Suppressor macrophage treated with lipopolysaccharide for 4 hours (primary cell): ENCODE results near the gene PCBP2.
"Not testable (repeated sequence)": the region's sequence is repeated elsewhere in the genome, so short reads cannot be mapped to it uniquely, and the experiment has no call there.

Experiments used
- DNase-seq: peaks from one replicate; pipeline ENCODE4 v3.0.0-alpha.2; 2020

The PCBP2 gene

DNA sequence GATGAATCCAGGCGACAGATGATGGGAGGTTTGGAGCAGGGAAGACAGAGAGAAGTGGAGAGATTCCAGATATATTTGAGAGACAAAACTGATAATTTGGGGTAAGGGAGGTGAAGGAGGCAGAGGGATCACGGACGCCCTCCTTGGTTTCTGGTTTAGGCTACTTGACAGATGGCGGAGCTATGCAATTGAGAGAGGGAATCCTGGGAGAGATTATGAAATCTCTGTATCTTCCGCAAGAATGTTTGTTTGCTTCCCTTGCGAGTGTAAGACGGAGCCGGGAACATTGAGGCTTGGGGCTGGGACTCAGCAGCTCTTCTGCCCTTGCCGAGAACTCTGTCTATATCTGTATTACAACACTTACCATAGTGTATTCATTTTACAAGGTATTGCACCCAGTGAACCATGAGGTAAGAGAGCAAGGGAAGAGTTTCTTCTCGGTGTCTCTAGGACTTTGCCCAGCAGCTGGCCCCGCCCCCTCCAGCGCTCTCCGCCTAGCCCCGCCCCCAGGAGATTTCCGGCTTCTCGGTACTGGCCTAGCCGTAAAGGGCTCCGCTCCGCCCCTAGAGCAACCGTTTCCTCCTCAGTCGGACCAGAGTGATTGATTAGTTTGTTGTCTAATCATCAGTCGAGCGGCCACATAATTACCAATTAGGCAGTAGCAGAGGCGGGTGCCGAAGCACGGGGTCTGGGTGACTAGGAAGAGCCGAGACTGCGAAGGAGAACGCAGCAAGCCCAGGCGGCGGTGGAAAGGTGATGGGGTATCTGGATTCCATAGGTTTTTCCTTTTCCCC is 10.7 kb upstream of the PCBP2 start, which contains the start of gene PRR13:
PRR13 (plus strand) TSS at position 695 of the 794 bp plus-strand sequence. CDS start 981 bp downstream, outside the sequence.
- peak; percentile 100 for DNase-seq

DNA sequence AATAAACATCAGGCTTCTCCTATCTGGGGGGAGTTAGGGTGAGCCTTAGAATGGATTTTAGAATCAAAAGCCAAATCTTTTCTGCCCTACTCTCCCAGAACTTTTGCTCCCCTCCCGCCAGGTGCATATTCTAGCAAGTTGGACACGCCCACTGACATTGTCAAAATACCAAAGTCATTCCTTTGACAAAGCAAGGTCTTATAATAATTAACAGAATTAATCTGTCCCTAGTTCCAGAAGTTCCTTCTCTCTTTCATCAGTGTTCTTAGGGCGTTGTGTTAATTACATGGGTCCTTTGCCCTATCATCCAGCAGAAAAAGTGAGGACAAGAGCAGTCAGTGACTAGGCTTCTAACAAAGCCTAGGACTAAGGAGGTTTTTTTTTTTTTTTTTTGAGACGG is 7.9 kb upstream of the PCBP2 start:
- no peak for DNase-seq

GRCh38 chr12:53444593-53445325 is 7.1 kb upstream of the PCBP2 start:
- DNase-seq, result not testable (repeated sequence)

GRCh38 chr12:53450936-53451335 is 966 bp upstream of the PCBP2 start:
- no peak for DNase-seq

GRCh38 chr12:53452159-53453077 is 516 bp downstream of the PCBP2 start:
- peak; percentile 83 for DNase-seq

DNA sequence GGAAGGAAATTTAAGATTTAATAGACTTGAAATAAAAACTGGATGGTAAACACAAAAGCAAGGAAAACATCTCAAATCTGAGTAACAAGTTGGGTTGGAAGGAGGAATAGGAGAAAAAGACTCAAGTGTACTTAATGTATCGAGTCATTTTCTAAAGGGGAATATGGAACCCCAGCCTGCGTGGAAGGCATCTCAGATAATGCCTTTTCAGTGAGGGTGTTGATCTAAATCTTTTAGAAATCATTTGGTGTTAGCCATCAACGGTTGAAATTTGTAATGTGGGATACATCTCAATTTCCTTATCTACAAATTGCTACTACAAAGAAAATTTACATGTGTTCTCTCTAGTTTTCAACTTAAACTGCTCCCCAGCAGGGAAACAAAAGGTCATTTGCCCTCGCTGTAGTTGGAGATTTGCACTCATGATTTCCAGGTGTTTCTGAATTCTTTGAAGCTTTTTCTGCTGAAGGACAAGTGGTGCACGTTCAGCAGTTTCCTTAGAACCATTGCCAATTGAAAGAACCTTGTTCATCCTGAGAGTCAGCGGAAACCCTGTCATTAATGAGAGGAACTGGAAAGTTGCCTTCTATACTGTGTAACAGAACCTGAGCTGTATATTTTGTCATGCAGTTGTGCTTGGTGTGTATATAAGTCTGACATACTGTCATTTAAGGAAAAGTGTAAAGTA is 2.2 kb downstream of the PCBP2 start:
- DNase-seq, result no peak

DNA sequence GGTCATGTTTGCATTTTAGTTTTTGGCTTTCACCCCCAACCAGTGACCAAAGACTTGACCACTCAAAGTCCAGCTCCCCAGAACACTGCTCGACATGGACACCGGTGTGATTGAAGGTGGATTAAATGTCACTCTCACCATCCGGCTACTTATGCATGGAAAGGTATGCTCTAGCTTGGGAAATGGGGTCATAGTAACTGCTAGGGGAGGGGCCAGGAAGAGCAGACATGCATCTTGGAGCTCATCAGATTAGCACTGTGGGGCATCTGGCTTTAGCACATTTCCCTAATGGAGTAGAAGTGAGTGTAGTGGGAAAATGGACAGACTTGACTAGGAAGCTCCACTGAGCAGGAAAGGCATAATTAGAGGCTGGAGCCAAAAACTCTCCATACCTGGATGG is 2.8 kb downstream of the PCBP2 start:
- DNase-seq, result no peak

- DNase-seq, result no peak
Observed at GRCh38 chr12:53456654-53457366, 4.9 kb downstream of the PCBP2 start.

DNA sequence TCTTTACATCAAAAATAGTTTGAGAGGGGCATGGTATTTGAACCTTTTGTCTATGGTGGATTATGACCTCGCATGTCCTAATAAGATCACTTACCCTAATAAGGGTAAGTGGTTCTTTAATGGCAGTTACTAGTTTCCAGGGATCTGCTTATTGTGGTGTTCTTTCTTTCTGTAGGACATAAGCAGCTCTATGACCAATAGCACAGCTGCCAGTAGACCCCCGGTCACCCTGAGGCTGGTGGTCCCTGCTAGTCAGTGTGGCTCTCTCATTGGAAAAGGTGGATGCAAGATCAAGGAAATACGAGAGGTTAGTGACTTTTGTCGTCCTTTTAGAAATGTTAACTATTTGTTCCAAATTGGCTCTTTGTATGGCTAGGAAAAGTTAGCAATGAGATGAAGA is 7.2 kb downstream of the PCBP2 start:
- no peak for DNase-seq

- no peak for DNase-seq
Observed at GRCh38 chr12:53461059-53461458, 9.2 kb downstream of the PCBP2 start.

DNA sequence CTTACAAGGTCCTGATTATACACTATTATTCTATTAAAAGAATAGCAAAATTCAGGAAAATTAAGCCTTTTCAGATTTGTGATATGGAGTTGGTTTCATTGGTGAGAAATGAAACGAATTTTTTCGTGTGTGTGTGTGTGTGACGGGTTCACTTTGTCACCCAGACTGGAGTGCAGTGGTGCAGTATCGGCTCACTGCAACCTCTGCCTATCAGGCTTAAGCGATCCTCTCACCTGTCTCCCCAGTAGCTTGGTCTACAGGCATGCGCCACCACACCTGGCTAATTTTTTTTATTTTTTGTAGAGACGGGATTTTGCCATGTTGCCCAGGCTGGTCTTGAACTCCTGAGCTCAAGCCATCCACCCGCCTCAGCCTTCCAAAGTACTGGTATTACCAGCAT is 9.7 kb downstream of the PCBP2 start:
- DNase-seq, result no peak

DNA sequence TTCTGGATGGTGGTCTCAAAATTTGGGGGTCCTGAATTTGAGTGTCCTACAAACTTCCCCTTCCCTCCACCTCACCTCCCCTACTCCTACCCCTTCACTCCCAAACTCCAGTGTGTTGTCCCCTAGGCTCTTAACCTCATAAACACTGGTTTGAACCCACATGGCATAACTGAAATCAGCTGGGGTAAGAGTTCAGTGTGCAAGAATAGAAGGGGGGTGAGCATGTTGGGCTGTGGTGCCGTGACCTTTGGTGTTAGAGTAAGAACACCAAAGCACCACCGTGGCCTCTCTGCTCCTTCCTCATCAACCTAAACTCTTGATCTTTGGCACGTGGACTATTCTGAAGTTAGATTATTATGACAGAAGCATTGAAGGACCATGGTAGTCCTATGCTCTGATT is 11.0 kb downstream of the PCBP2 start:
- no peak for DNase-seq

GRCh38 chr12:53463802-53464560 is 12.1 kb downstream of the PCBP2 start:
- no peak for DNase-seq

DNA sequence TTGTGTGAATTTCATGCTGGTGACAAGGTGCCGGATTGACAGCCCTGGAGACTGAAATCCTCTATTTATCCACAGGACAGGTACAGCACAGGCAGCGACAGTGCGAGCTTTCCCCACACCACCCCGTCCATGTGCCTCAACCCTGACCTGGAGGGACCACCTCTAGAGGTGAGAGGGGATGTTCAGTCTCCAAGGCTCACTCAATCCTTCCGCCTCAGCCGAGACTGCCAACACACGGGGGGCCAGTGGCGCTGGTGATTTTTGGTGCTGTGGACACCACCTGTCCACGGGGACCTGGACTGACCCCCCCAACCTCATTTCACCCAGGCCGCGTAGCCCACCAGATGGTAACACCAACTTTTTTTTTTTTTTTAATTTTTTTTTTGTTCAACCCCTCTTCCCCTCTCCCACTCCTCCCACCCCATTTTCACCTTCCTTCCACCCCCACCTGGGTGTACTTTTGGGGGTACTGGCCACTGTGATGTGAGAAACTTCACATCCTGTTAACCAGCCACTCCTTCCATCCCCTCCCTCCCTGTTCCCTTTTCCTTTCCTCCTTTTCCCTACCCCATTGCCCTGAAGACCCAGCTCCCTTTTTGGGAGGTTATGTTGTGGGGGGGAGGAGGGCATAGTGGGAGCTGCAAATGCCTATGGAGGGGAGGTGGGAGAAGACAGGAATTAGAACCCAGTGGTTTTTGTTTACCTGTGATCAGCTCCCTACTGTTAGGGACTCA is 12.9 kb downstream of the PCBP2 start:
- no peak for DNase-seq

DNA sequence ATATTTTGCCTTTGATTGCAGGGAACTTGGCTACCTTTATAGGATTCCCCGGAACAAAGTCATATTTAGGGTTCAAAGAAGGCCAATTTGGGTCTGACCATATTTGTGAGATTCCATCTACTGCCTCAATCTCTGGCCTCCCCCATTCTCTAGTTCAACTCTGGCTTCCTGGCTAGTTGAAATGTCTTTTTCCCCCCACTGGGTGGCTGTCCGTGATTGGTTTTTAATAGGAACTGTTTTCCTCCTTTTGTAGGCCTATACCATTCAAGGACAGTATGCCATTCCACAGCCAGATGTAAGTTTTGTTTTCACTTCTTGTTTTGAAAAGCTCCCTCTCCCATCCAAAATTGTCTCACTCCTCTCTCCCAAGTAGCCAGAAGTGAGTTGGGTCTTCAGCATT is 13.8 kb downstream of the PCBP2 start:
- peak; percentile 34 for DNase-seq

GRCh38 chr12:53466640-53467039 is 14.7 kb downstream of the PCBP2 start:
- DNase-seq, result no peak

- no peak for DNase-seq
Observed at GRCh38 chr12:53467082-53467481, 15.2 kb downstream of the PCBP2 start.

GRCh38 chr12:53467880-53468279 is 16.0 kb downstream of the PCBP2 start:
- DNase-seq, result no peak

- no peak for DNase-seq
Observed at GRCh38 chr12:53468282-53468681, 16.4 kb downstream of the PCBP2 start.

DNA sequence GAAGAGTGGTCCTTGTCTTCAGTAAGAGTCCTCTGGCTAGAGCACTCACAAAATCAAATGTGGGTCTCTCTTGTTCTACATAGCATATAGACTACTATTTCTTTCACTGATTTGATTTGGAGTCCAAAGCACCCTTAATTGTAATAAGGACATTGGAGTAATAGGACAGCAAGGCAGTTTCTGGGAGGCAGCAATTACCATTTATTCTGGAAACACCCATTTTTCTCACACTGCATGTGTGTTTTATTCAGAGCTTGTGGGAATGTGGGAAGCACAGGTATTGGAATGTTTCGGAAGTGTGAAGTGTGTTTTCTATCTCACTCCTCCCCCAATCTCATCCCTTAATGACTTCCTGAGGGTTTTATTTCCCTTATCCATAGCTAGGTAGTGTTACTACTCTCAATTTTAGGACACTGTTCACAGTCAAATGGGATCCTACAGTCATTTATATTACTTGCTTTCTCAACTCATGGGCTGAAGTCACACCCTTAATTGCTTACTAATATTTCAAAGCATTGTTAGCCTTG is 20.2 kb downstream of the PCBP2 start:
- DNase-seq, result no peak
